Measurements from ENCODE around the gene TBC1D22B.

DNA sequence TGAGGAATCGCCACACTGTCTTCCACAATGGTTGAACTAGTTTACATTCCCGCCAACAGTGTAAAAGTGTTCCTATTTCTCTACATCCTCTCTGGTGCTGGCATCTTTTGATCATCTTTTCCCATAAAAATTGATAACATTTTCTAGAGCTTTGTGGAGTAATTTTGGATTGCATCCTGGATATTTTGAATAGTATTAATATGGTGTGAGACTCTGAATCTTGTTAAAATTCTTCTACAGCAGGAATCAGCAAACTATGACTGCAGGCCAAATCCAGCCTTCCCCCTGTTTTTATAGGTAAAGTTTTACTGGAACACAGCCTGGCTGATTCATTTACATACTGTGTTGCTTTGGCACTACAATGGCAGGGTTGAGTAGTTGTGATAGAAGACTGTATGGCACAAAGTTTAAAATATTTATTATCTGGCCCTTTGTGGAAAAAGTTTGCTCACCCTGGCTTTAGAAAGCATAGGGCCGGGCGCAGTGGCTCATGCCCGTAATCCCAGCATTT is 81.2 kb downstream of the TBC1D22B start:
- TF ChIP-seq, protein P1, sequence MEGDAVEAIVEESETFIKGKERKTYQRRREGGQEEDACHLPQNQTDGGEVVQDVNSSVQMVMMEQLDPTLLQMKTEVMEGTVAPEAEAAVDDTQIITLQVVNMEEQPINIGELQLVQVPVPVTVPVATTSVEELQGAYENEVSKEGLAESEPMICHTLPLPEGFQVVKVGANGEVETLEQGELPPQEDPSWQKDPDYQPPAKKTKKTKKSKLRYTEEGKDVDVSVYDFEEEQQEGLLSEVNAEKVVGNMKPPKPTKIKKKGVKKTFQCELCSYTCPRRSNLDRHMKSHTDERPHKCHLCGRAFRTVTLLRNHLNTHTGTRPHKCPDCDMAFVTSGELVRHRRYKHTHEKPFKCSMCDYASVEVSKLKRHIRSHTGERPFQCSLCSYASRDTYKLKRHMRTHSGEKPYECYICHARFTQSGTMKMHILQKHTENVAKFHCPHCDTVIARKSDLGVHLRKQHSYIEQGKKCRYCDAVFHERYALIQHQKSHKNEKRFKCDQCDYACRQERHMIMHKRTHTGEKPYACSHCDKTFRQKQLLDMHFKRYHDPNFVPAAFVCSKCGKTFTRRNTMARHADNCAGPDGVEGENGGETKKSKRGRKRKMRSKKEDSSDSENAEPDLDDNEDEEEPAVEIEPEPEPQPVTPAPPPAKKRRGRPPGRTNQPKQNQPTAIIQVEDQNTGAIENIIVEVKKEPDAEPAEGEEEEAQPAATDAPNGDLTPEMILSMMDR (IDR thresholded peaks at IDR 0.05; ENCODE audit: low read depth, low read length), result no peak
- no peak for TF ChIP-seq POLR2A (IDR thresholded peaks at IDR 0.05; ENCODE audit: extremely low read depth, insufficient read length)
